NCI-H460 (cell line): ENCODE measurements around the gene VASH2. TPM values are rescaled to one million over a fixed set of nuclear protein-coding genes. Genes with fewer than 3 reads are reported as not detected.

ENCODE experiments used
- DNase-seq: peaks from one replicate; pipeline ENCODE4 v3.0.0-alpha.2; 2016; ENCODE audit warnings: low read depth; ENCODE audit errors: extremely low read depth
- total RNA-seq: library from RNA; depleted of rRNA; stranded (reverse); fragments of >200 nt; shearing (Covaris generic); gene quantifications from 2 replicates; pipeline ENCODE4 v1.2.3, GENCODE V29; 2014

The VASH2 gene
- total RNA-seq, 1 experiment from 2014 or later, result 1.3 TPM

DNA sequence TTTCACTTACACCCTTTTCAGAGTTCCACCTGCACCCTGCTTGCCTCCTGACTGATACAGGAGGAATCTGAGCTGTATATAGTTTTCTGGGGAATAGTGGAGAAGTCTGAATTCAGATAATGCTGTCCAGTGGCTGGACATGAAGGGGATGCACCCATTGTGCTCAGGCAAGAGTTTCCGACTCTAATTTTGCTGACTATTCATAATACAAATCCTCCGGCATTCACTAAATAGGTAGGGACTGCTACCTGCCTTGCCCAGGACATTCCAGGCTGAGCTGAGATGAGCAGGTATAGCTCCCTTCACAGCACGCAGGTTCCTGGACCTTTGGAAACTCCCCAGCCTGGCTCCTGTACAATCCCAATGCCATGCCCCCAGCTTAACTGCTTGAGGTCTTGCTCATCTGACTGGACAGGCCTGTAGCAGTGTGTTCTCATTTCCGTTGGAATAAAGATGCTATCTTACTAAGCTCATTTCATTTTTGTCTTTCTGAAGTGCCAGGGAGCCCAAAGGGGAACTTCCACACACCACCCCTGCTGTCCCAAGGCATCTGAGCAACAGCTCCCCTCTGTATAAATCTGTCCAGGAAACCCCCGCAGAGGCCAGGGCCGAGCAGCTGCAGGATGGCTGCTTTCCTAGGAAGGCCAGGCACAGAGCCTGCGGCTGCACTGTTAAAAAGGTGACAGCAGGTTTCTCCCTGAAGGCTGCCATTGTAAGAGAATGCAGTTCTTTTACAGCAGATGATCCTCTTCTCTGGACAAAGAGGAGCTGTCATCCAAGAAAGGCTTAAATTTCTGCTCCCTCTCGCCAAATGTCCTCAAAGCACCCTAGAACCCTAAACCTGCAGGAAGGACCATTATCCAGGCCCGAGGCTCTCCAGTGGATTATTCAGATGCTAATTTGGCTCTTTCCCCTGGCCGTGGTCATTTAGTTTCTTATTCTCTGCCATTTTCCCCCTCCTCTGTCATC is 21.7 kb upstream of the VASH2 start:
- DNase-seq, result no peak

DNA sequence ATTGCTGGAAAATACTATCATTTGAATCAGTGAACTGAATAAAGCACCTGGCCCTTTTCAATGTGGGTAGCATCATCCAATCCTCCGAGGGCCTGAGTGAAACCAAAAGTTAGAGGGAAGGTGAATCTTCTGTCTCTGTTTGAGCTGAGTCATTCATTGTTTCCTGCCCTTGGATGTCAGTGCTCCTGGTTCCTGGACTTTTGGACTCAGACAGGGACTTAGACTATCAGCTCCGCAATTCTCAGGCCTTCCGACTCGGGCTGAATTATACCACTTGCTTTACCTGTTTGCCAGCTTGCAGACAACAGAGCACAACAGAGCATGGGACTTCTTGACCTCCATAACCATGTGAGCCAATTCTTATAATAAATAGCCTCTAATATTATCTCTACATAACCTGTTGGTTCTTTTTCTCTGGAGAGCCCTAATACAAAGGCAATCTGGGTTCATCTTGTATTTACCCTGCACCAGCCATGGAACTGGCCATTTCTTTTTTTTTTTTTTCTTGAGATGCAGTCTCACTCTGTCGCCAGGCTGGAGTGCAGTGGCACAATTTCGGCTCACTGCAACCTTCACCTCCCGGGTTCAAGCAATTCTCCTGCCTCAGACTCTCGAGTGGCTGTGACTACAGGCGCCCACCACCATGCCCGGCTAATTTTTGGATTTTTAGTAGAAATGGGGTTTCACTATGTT is 19.2 kb upstream of the VASH2 start:
- no peak for DNase-seq

DNA sequence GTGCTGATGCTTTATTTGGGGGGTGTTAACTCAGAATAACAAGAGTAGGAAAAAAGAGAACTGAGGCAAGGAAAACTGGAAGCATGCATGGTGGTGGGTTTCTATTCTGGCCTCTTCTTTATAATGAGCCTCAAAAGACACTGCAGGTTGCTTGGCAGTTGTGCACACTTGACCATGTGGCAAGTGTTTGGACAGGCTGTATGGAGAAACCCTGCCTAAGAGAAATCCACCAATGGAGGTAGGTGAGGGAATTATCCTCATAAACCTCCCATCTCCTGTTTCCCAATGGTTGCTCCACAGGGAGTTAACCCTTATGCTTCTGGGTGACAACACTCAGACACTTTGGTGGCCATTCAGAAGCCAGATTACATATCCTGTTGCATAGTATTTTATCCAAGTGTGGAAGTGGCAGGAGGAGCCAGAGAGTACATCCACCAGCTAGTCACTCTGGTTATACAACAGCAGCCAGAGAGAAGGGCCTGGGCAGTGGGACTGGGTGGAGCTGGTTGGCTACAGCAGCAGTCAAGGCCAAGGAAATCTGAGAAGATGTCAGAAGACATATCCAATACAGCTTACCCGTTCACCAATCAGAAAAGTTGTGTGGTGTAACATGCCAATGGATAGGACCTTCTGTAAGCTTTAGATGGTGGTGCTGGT is 16.4 kb upstream of the VASH2 start:
- no peak for DNase-seq

DNA sequence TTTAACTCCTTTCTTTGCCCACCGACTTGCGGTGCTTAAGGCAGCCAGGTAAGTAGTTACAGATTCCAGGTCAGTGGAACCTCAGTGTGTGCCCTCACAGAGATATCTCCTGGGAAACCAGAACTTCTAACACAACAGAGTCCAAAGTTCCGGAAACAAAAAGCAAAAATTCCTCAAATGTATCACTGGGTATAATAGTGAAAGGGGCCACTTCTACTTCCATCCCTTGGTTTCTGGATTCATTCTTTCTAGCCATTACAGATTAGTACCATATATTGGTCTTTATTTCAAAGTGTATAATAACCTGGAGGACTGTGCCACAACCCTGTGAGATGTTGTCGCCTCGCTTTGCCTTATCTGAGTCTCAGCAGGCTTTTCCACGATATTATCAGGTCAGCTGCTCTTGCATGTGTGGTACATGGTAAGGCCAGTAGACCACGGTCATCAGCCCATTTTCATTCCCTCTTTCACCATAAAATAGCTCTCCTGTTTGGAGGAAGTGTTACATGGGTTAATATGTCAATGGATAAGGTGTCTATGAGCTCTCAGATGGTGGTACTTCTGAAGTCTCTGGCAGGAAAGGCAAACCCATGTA is 14.9 kb upstream of the VASH2 start:
- DNase-seq, result no peak

DNA sequence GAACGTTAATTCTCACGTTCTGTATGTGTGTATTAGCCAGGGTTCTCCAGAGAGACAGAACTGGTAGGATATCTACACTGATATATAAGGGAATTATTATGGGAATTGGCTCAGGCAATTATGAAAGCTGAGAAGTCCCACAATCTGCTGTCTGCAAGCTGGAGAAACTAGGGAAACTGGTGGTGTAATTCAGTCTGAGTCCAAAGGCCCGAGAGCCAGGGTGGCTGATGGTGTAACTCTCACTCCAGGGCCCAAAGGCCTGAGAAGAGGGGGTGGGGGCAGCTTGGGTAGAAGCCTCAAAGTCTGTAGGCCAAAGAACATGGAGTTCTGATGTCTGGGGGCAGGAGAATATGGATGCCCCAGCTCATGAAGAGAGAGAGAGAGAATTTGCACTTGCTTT is 13.3 kb upstream of the VASH2 start:
- DNase-seq, result no peak

DNA sequence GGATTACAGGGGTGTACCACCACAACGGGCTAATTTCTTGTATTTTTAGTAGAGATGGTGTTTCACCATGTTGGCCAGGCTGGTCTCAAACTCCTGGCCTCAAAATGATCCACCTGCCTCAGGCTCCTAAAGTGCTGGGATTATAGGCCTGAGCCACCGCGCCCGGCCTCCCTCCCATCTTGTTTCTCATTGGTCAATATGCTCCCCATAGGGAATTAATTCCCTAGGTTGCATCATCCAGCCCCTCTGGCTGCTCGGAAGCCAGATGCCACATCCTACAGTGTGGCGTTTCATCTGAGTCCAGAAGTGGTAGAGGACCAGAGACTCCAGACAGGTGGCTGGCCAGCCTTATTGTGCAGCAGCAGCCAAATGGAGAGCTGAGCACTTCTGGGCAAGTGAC is 11.5 kb upstream of the VASH2 start:
- no peak for DNase-seq

DNA sequence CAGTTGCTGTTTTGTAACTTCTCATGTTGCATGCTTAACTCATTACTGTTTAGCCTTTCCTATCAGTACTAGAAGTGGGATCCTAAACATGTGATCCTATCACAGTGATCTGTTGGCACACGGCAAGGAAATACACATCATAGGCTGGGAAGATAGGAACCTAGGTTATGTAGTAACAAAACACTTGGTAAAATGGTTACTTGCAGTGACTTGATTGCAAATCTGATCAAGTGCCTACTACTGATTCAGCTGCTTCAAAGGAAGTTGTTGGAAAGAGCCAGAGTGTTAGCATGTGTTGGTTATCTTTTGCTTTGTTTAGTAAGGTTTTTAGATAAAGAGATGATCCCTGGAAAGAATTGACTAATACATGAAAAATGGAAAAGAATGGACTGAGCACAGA is 8.9 kb upstream of the VASH2 start:
- no peak for DNase-seq

DNA sequence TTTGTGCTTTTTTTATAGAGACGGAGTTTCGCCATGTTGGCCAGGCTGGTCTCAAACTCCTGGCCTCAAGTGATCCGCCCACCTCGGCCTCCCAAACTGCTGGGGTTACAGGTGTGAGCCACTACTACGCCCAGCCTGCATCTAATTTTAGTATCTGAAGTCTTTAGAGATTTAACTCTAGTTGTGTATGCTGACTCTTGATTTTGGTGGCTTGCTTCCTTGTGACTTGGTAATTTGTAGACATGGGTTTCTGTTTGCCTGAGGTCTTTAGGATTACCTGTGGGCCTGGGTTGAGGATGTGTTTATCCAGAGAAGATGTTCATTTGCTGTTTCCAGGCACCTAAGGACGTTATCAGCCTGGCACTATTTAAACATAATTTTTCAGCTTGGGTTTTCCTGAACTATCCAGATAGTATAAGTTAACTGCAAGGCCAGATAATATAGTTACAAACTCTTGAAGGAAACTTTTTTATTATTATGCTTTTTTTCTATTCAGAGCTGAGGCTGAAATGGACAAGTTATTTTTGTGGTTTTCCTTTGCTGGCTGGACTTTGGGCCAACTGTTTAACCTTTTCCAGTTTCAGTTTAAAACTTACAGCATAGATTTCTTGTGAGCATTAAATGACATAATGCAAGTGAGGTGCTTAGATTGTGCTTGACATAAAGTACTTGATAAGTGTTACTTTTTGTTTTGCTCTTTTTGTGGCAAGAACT is 7.5 kb upstream of the VASH2 start:
- no peak for DNase-seq

DNA sequence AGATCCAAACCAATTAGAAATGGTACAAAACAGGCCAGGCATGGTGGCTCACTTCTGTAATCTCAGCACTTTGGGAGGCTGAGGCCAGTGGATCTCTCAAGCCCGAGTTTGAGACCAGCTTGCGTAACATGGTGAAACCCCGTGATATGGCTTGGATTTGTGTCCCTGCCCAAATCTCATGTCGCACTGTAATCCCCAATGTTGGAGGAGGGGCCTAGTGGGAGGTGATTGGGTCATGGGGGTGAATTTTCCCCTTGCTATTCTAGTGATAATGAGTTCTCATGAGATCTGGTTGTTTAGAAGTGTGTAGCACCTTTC is 7.0 kb upstream of the VASH2 start:
- DNase-seq, result no peak

DNA sequence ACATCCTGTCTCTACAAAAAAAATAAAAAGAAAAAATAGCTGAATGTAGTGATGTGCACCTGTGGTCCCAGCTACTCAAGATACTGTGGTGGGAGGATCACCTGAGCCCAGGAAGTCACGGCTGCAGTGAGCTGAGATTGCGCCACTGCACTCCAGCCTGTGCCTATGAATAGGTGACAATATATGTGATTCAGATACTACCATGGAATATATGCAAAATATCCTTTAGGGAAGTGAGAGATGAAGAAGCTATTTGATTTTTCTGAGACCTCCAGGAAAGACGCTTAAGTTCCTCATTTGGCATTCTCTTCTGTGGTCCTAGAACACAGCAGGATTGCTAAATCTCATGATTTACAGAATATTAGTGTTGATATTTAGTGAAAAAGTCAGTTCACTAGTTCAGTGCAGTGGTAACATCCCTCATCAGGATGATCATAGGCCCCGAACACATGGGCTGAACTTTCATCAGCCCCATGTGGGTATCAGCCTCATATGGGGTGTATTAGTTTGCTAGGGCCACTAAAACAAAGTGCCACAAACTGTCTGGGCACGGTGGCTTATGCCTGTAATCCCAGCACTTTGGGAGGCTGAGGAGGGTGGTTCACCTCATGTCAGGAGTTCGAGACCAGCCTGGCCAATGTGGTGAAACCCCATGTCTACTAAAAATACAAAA is 6.0 kb upstream of the VASH2 start:
- DNase-seq, result no peak

DNA sequence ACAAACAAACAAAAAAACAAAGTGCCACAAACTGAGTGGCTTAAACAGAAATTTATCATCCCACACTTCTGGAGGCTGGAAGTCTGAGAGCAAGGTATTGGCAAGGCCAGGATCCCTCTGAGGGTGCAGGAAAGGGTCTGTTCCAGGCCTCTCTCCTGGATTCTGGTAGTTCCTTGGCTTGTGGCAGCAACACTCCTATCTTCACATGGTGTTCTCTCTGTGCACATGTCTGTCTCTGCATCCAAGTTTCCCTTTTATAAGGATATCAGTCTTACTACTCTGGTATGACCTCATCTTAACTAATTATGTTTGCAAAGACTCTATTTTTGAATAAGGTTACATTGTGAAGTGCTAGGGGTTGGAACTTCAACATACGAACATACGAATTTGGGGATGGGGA is 5.3 kb upstream of the VASH2 start:
- no peak for DNase-seq

DNA sequence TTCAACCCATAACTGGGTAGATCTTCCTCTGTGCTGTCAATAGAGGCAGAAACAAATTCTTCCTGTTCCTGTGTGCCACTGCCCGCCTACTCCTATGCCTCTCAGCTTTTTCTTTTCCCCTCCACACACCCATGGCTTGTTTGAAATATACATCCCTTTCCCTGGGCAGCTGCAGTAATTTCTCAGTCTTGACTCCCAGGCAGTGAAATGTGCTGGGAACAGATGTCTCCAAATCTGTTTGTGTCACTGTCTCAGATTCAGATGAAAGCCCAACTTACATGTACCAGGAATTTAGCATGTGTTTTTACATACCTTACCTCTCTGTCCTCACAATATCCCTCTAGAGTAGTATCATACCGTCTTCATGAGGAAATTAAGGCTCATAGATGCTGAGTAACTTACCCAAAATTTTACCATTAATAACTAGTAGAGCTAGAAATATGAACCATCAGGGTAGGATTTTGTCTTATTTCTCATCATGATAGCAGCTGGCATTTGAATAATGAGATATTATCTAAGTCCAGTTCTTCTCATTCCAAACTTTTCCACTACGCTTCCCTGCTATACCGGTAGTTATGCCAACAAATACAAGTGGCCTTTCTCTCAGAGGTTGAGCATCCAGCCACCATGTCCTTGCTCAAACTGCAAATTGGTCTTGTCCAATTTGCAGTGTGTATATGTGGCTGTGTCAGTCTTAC is 4.7 kb upstream of the VASH2 start:
- no peak for DNase-seq

DNA sequence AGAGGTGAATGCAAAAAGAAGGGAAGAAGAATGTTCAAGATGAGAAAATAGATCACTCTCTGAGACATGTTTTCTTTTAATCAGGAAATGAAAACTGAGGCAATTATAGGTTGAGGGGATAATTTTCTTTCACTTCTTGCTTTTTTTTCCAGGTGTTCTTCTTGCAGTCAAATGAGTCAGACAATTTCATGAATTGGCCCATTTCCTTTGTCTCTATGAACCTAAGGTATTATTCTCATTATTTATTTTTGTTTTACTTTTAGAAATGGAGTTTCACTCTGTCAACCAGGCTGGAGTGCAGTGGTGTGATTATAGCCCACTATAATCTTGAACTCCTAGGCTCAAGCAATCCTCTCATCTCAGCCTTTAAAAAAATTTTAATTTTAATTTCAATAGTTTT is 3.5 kb upstream of the VASH2 start:
- DNase-seq, result no peak

DNA sequence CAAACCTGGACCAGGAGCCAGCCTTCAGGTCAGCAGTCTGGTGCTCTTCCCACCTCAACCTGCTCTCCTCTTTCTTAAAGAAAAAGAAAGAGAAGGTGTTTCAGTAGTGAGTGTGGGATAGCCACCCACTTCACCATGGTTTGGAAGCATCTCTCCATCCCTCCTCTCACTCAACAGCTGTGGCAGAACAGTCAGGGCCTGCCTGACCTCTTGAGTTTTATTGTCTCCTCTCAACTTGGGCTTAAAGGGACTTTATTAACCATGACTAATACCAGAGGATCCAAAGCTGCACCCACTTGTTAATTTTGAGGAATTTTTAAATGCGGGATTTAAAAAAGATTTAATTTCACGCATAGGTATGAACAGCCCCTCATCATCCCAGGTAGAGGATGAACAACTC is 570 bp upstream of the VASH2 start:
- DNase-seq, result no peak

DNA sequence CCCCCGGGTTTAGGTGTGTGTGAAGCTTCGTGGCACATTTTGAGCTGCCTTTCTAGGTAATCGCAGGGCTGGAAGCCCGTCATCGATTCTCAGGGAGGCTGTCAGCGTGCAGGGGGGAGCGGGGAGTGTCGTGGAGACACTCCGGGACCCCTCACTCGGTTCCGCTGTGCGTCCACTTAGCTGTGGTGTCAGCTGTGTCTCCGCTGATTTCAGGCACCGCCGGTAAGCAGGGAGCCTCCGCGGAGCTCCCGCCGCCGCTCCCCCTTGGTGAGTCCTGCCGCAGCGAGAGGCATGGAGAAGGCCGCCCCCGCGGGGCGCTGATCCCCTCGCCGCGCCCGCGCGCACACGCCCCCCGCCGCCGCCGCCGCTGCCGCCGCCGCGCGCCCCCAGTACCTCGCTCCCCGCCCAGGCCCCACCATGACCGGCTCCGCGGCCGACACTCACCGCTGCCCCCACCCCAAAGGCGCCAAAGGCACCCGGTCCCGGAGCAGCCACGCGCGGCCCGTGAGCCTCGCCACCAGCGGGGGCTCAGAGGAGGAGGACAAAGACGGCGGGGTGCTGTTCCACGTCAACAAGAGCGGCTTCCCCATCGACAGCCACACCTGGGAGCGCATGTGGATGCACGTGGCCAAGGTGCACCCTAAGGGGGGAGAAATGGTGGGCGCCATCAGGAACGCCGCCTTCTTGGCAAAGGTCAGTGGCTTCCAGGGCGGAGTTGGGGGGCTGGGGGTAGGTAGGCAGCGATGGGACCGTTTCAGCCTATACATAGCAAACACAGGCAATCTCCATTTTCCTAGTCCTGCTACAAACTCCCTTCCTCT is 995 bp downstream of the VASH2 start:
- no peak for DNase-seq

DNA sequence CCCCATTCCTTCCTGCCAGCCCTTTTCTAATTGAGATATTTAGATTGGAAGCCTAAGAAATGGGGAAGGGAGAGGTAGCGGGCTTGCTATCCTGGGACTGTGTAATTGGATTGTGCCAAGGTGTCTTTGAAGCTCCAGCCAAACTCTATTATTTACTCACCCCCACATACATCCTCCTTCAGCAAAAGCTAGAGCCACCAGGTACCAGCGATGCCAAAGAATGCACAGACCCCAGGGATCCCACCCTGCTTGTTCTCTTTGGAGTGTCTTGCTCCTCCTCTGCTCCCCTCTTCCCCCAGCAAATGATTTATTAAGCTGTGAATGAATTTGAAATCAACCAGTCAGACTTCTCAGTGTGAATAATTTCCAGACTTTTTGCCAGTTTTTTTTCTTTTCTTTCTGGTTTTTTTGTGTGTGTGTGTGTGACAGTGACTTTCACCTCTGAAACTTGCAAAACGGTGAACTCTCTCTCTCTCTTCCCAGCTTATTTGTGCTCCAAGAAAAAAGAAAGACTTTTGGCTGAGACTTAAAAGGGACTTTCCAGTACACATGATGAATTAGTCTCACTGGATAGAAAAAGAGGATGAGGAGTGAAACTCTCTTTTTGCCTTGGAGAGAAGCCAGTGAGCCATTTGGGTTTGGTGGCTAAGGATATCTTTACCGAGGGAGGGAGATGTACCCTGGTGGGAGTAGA is 1.8 kb downstream of the VASH2 start:
- DNase-seq, result no peak

DNA sequence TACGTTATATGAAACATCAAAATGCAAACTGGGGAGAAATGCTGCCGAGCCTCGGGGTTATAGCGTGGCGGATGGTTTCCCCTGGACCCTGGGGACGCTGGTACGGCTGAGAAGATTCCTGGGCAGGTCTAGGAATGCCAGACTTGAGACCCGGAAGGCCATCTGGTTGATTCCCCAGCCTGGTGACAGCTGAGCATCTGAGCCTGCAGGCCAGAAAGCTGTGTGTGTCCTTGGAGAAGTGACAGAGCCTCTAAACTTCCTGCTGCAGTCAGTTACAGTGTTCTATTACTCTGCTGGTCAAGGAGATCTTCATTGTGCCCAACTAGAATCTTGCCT is 2.3 kb downstream of the VASH2 start:
- no peak for DNase-seq

DNA sequence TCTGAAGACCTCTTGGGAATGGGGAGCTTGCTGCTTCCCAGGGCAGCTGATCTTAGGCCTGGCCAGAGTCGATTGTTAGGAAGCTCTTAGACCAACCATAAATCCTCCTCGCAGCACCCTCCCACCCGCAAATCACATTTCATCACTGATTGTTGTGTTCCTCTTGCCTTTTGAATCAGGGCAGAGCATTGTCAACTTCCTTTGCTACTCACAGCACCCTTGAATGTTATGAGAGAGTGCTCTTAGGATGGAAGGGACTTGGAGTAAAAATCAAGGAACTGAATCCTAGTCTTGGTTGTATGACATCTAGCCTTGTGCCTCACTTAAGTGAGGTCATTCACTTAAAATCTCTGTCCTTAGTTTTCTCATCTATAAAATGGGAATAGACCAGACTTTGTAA is 3.0 kb downstream of the VASH2 start:
- DNase-seq, result no peak
